Progenitor cell of endocrine pancreas (in vitro differentiated cells): ENCODE measurements around the gene SNRNP200. TPM values are rescaled to one million over a fixed set of nuclear protein-coding genes. Genes with fewer than 3 reads are reported as not detected.

ENCODE experiments used
- DNase-seq: peaks from one replicate; pipeline ENCODE4 v3.0.0; 2021; ENCODE audit warnings: low spot score; ENCODE audit not compliant: unreplicated experiment
- H3K27ac Mint-ChIP-seq: 2 replicates; pipeline ENCODE4 v1.8.0; 2021; ENCODE audit warnings: mild to moderate bottlenecking, moderate library complexity, mixed read lengths
- H3K27me3 Mint-ChIP-seq: 2 replicates; pipeline ENCODE4 v1.8.0; 2021; ENCODE audit warnings: mixed read lengths
- H3K36me3 Mint-ChIP-seq: 2 replicates; pipeline ENCODE4 v1.8.0; 2022; ENCODE audit warnings: mixed read lengths; ENCODE audit not compliant: insufficient read depth
- H3K4me1 Mint-ChIP-seq: 2 replicates; pipeline ENCODE4 v1.8.0; 2021; ENCODE audit warnings: low read depth, mixed read lengths
- H3K4me3 Mint-ChIP-seq: 2 replicates; pipeline ENCODE4 v1.8.0; 2021; ENCODE audit warnings: low read depth, mild to moderate bottlenecking, moderate library complexity, mixed read lengths
- H3K9me3 Mint-ChIP-seq: 2 replicates; pipeline ENCODE4 v1.8.0; 2021; ENCODE audit warnings: low read depth, mixed read lengths
- total RNA-seq: library from RNA; stranded (reverse); gene quantifications from 2 replicates; pipeline ENCODE4 v1.2.1, GENCODE V29; 2021
- TF ChIP-seq, protein P1 (sequence below): fragments of 200-600 bp; sonication (generic); IDR thresholded peaks from one replicate; pipeline ENCODE4 v1.5.0; 2021; ENCODE audit warnings: antibody characterized with exemption, mild to moderate bottlenecking; ENCODE audit not compliant: unreplicated experiment

The SNRNP200 gene
- total RNA-seq, 1 donor from 2014 or later: 235 TPM

GRCh38 chr2:96239745-96240264 is 65.5 kb downstream of the SNRNP200 start:
- TF ChIP-seq, protein P1, sequence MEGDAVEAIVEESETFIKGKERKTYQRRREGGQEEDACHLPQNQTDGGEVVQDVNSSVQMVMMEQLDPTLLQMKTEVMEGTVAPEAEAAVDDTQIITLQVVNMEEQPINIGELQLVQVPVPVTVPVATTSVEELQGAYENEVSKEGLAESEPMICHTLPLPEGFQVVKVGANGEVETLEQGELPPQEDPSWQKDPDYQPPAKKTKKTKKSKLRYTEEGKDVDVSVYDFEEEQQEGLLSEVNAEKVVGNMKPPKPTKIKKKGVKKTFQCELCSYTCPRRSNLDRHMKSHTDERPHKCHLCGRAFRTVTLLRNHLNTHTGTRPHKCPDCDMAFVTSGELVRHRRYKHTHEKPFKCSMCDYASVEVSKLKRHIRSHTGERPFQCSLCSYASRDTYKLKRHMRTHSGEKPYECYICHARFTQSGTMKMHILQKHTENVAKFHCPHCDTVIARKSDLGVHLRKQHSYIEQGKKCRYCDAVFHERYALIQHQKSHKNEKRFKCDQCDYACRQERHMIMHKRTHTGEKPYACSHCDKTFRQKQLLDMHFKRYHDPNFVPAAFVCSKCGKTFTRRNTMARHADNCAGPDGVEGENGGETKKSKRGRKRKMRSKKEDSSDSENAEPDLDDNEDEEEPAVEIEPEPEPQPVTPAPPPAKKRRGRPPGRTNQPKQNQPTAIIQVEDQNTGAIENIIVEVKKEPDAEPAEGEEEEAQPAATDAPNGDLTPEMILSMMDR: no peak
- H3K36me3 Mint-ChIP-seq: peaks cover 1% of the 10 kb centered on the region
- no peak for DNase-seq
- no peaks in the 10 kb centered on the region for H3K9me3 Mint-ChIP-seq
- no peak overlapping the region for H3K4me3 Mint-ChIP-seq
- no peaks in the 10 kb centered on the region for H3K4me1 Mint-ChIP-seq
- H3K27ac Mint-ChIP-seq: no peak overlapping the region
- no peaks in the 10 kb centered on the region for H3K27me3 Mint-ChIP-seq

GRCh38 chr2:96239091-96239490 is 66.3 kb downstream of the SNRNP200 start:
- TF ChIP-seq, protein P1: no peak
- H3K4me3 Mint-ChIP-seq: no peak overlapping the region
- no peak overlapping the region for H3K27ac Mint-ChIP-seq
- no peaks in the 10 kb centered on the region for H3K9me3 Mint-ChIP-seq
- H3K36me3 Mint-ChIP-seq: peaks cover 1% of the 10 kb centered on the region
- no peaks in the 10 kb centered on the region for H3K27me3 Mint-ChIP-seq
- no peaks in the 10 kb centered on the region for H3K4me1 Mint-ChIP-seq
- DNase-seq: no peak

DNA sequence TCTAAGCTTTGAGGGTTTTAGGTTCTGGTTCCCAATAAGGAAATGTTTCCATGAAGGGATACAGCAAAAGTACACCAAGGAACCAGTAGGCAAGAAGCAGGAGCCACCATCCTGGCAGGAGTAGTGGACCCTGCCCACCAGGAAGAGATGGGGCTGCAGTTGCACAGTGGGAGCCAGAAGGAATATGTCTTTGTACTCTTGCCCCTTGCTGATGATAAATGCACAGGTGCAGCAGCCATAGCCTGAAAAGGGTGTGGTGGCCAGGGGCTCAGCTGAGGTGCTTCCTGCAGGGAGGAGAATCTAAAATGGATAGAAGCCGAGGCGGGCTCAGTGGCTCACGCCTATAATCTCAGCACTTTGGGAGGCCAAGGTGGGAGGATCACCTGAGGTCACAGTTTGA is 67.1 kb downstream of the SNRNP200 start:
- Mint-ChIP-seq H3K27me3 (no peaks in the 10 kb centered on the region), H3K9me3 (no peaks in the 10 kb centered on the region), H3K27ac (no peak overlapping the region), H3K36me3 (peaks cover 1% of the 10 kb centered on the region), H3K4me1 (no peaks in the 10 kb centered on the region), H3K4me3 (no peak overlapping the region)
- TF ChIP-seq, protein P1: no peak
- no peak for DNase-seq

GRCh38 chr2:96236882-96237281 is 68.5 kb downstream of the SNRNP200 start:
- Mint-ChIP-seq H3K27me3 (no peaks in the 10 kb centered on the region), H3K9me3 (no peaks in the 10 kb centered on the region), H3K36me3 (peaks cover 1% of the 10 kb centered on the region)

DNA sequence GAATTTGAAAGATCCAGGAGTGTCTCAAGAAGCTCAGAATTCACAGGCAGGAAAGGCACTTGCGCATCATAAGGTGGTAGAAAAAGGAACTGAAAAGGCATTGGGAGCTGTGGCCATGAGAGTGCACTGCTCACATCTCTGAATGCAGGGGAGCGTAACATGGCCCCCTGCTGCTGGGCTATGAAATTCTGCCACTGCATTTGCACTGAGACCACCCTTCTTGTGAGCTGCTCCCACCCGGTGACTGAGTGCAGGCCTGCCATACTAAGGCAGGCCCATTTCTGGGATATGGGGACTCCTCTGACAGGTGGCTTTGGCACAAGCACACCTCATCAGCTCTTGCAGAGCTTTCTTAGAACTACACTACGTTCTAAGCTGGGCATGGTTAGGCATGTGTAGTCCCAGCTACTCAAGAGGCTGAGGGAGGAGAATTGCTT is 71.4 kb downstream of the SNRNP200 start:
- no peaks in the 10 kb centered on the region for H3K4me1 Mint-ChIP-seq
- H3K36me3 Mint-ChIP-seq: no peaks in the 10 kb centered on the region
- no peaks in the 10 kb centered on the region for H3K27me3 Mint-ChIP-seq
- no peak overlapping the region for H3K27ac Mint-ChIP-seq
- DNase-seq: no peak
- no peak overlapping the region for H3K4me3 Mint-ChIP-seq
- TF ChIP-seq, protein P1: no peak
- H3K9me3 Mint-ChIP-seq: no peaks in the 10 kb centered on the region

More at GRCh38 chr2:96236882-96237281, 68.5 kb downstream of the SNRNP200 start:
- no peak overlapping the region for H3K4me3 Mint-ChIP-seq
- DNase-seq: no peak
- H3K4me1 Mint-ChIP-seq: no peaks in the 10 kb centered on the region
- H3K27ac Mint-ChIP-seq: no peak overlapping the region
- TF ChIP-seq, protein P1: no peak
